DOHH2 (cell line): ENCODE measurements around the gene RCC2.

Experiments
- CTCF ChIP-seq: fragments of 200-600 bp; sonication (generic); IDR thresholded peaks from one replicate; pipeline ENCODE4 v1.5.1; 2014; ENCODE audit warnings: antibody characterized with exemption, mild to moderate bottlenecking, low read depth, low read length; ENCODE audit not compliant: poor library complexity, severe bottlenecking
- EZH2phosphoT487 ChIP-seq: fragments of 200-600 bp; sonication (generic); IDR thresholded peaks from 2 replicates; pipeline ENCODE4 v1.6.1; 2017; ENCODE audit warnings: borderline replicate concordance, mild to moderate bottlenecking, antibody characterized with exemption, low read length, moderate library complexity, mixed read lengths

DNA sequence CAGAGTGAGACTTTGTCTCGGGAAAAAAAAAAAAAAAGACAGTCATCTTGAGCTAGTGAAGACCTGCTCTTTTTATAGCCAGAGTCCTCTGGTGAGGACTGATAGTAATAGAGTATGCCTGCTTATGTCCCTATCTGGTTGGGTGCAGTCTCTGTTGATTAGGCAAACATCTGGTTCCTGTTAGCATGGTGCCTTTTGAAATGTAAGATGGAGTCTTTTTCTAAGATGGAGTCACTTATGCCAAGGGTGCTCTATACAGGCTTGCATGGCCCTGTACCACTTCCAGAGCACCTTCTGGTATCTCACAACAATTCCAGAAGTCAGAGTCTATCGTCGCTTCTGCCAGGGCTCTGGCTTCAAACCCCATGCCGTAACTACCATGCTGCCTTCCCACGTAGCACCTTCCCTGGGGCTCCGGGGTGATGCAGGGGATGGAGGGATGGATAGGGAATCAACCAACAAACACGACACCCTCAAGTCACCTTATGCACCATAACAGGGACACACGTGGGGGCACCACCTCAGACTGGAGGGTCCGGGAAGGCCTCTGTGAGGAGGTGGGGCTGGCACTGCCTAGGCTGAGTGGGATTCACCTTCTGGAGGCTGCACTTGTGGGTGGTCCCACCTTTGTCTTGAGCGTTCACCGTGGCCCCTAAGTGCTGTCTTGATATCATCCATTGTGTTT, 79.1 kb downstream of the RCC2 start:
- TF ChIP-seq CTCF (no peak), EZH2phosphoT487 (no peak)
